GM23338 (cell line): Measurements from ENCODE around the gene GJB5. TPM values are rescaled to one million over a fixed set of nuclear protein-coding genes. Genes with fewer than 3 reads are reported as not detected.

Source experiments
- ATAC-seq: fragments of 200-7000 bp; cut with Tn5 transposase; 3 replicates; pipeline ENCODE4 v1.9.1; 2020
- DNase-seq: peaks from one replicate; pipeline ENCODE4 v3.0.0-alpha.2; 2015; ENCODE audit warnings: low spot score
- H2AFZ ChIP-seq: fragments of 200-600 bp; sonication (generic); 2 replicates; pipeline ENCODE4 v1.8.0; 2016; ENCODE audit warnings: antibody characterized with exemption, mild to moderate bottlenecking, moderate library complexity
- H3F3A ChIP-seq: fragments of 200-600 bp; sonication (generic); replicated peaks from 2 replicates; pipeline ENCODE4 v1.8.0; 2017; ENCODE audit warnings: antibody characterized with exemption, mixed run types, low read depth
- H3K27ac ChIP-seq: fragments of 200-600 bp; sonication (generic); 2 replicates; pipeline ENCODE4 v1.6.1; 2016; ENCODE audit warnings: low read depth
- H3K27me3 ChIP-seq: fragments of 200-600 bp; sonication (generic); 2 replicates; pipeline ENCODE4 v1.8.0; 2016; ENCODE audit warnings: mild to moderate bottlenecking, mixed run types, moderate library complexity; ENCODE audit not compliant: insufficient read depth
- H3K36me3 ChIP-seq: fragments of 200-600 bp; sonication (generic); 2 replicates; pipeline ENCODE4 v1.8.0; 2016; ENCODE audit warnings: mild to moderate bottlenecking; ENCODE audit not compliant: insufficient read depth
- H3K4me1 ChIP-seq: fragments of 200-600 bp; sonication (generic); 2 replicates; pipeline ENCODE4 v1.8.0; 2016; ENCODE audit warnings: mild to moderate bottlenecking, moderate library complexity; ENCODE audit not compliant: insufficient read depth
- H3K4me2 ChIP-seq: fragments of 200-600 bp; sonication (generic); 2 replicates; pipeline ENCODE4 v1.7.1; 2017; ENCODE audit warnings: mixed run types
- H3K4me3 ChIP-seq: fragments of 200-600 bp; sonication (generic); 2 replicates; pipeline ENCODE4 v1.6.1; 2016; ENCODE audit warnings: mixed run types
- H3K79me2 ChIP-seq: fragments of 200-600 bp; sonication (generic); replicated peaks from 2 replicates; pipeline ENCODE4 v1.8.0; 2017; ENCODE audit warnings: mild to moderate bottlenecking; ENCODE audit not compliant: insufficient read depth
- H3K9me2 ChIP-seq: fragments of 200-600 bp; sonication (generic); 2 replicates; pipeline ENCODE4 v1.8.0; 2017; ENCODE audit not compliant: insufficient read depth
- H4K20me1 ChIP-seq: fragments of 200-600 bp; sonication (generic); replicated peaks from 2 replicates; pipeline ENCODE4 v1.8.0; 2017; ENCODE audit warnings: mild to moderate bottlenecking; ENCODE audit not compliant: insufficient read depth
- H3K27ac Mint-ChIP-seq: 2 replicates; pipeline ENCODE4 v1.8.0; 2020; ENCODE audit warnings: inconsistent platforms, mild to moderate bottlenecking, moderate library complexity, mixed read lengths
- H3K27me3 Mint-ChIP-seq: 3 replicates; pipeline ENCODE4 v1.8.0; 2022; ENCODE audit warnings: low read depth, mild to moderate bottlenecking, moderate library complexity, mixed read lengths, inconsistent platforms; ENCODE audit not compliant: insufficient read depth, poor library complexity
- H3K36me3 Mint-ChIP-seq: 3 replicates; pipeline ENCODE4 v1.8.0; 2021; ENCODE audit warnings: low read depth, mild to moderate bottlenecking, inconsistent platforms, moderate library complexity, mixed read lengths
- H3K4me1 Mint-ChIP-seq: 3 replicates; pipeline ENCODE4 v1.8.0; 2020; ENCODE audit warnings: mild to moderate bottlenecking, inconsistent platforms, mixed read lengths
- H3K4me3 Mint-ChIP-seq: 3 replicates; pipeline ENCODE4 v1.8.0; 2021; ENCODE audit warnings: moderate library complexity, mild to moderate bottlenecking, inconsistent platforms, mixed read lengths
- H3K9me3 Mint-ChIP-seq: 3 replicates; pipeline ENCODE4 v1.8.0; 2020; ENCODE audit warnings: moderate library complexity, mild to moderate bottlenecking, inconsistent platforms, mixed read lengths
- CREB1 ChIP-seq: fragments of 250-450 bp; sonication (Bioruptor Pico); IDR thresholded peaks from 2 replicates; pipeline ENCODE4 v1.5.0; 2020; ENCODE audit warnings: low read depth, mild to moderate bottlenecking, moderate library complexity
- CTCF ChIP-seq, 2 experiments: fragments of 200-600 bp in 1 of 2; sonication (generic) in 1 of 2; conservative IDR thresholded peaks; 2 replicates each; pipeline versions ENCODE4 v1.5.1 to v1.6.1; 2016 to 2017; ENCODE audit warnings: antibody characterized with exemption in 2 of 2, low read depth in 2 of 2, mild to moderate bottlenecking in 2 of 2, moderate library complexity in 1 of 2
- EZH2 ChIP-seq: fragments of 200-600 bp; sonication (generic); IDR thresholded peaks from one replicate; pipeline ENCODE4 v1.8.0; 2017; ENCODE audit warnings: antibody characterized with exemption, mild to moderate bottlenecking, low read depth; ENCODE audit not compliant: unreplicated experiment
- EZH2phosphoT487 ChIP-seq: fragments of 200-600 bp; sonication (generic); IDR thresholded peaks from one replicate; pipeline ENCODE4 v1.8.1; 2018; ENCODE audit warnings: antibody characterized with exemption; ENCODE audit not compliant: unreplicated experiment
- JUNB ChIP-seq: IDR thresholded peaks from one replicate; pipeline ENCODE4 v1.6.1; 2016; ENCODE audit warnings: antibody characterized with exemption; ENCODE audit not compliant: unreplicated experiment
- STAT1 ChIP-seq: IDR thresholded peaks from one replicate; pipeline ENCODE4 v1.6.1; 2016; ENCODE audit warnings: antibody characterized with exemption; ENCODE audit not compliant: unreplicated experiment
- ZNF114 ChIP-seq: fragments of 250-450 bp; sonication (Bioruptor Pico); IDR thresholded peaks from 2 replicates; pipeline ENCODE4 v1.5.0; 2020; ENCODE audit warnings: mild to moderate bottlenecking, moderate library complexity
- ZNF331 ChIP-seq: fragments of 250-450 bp; sonication (Bioruptor Pico); IDR thresholded peaks from 2 replicates; pipeline ENCODE4 v1.5.0; 2020; ENCODE audit warnings: low read depth, mild to moderate bottlenecking, moderate library complexity
- ZNF462 ChIP-seq: fragments of 250-450 bp; sonication (Bioruptor Pico); IDR thresholded peaks from 2 replicates; pipeline ENCODE4 v1.5.0; 2020; ENCODE audit warnings: mild to moderate bottlenecking, moderate library complexity
- polyA plus RNA-seq: library from polyadenylated mRNA; unstranded; fragments of >200 nt; fragmentation: Nextera tagmentation; extraction: Ambion mirVana; gene quantifications from 2 replicates; pipeline ENCODE4 v1.2.1, GENCODE V29; 2016
- total RNA-seq: library from RNA; depleted of rRNA; stranded (reverse); fragments of >200 nt; shearing (Covaris generic); gene quantifications from 2 replicates; pipeline ENCODE4 v1.2.3, GENCODE V29; 2014
- TF ChIP-seq, protein P1 (sequence below): IDR thresholded peaks from one replicate; pipeline ENCODE4 v1.6.1; 2018; ENCODE audit warnings: antibody characterized with exemption; ENCODE audit not compliant: unreplicated experiment
- TF ChIP-seq, protein P2 (sequence below): IDR thresholded peaks from 2 replicates; pipeline ENCODE4 v1.6.1; 2016; ENCODE audit warnings: antibody characterized with exemption

GJB5 gene
- total and polyA plus RNA-seq, 2 experiments from 2014 or later = 1.4 TPM; not detected in 1

- TF ChIP-seq CTCF (conservative IDR thresholded peaks at IDR 0.05; ENCODE audit: low read depth in 2 of 2) = no peak
- TF ChIP-seq JUNB = no peak
- TF ChIP-seq ZNF331 = no peak
- no peak for TF ChIP-seq EZH2phosphoT487
- TF ChIP-seq CREB1 (CRISPR knock-in tag) = no peak
- TF ChIP-seq, protein P1, sequence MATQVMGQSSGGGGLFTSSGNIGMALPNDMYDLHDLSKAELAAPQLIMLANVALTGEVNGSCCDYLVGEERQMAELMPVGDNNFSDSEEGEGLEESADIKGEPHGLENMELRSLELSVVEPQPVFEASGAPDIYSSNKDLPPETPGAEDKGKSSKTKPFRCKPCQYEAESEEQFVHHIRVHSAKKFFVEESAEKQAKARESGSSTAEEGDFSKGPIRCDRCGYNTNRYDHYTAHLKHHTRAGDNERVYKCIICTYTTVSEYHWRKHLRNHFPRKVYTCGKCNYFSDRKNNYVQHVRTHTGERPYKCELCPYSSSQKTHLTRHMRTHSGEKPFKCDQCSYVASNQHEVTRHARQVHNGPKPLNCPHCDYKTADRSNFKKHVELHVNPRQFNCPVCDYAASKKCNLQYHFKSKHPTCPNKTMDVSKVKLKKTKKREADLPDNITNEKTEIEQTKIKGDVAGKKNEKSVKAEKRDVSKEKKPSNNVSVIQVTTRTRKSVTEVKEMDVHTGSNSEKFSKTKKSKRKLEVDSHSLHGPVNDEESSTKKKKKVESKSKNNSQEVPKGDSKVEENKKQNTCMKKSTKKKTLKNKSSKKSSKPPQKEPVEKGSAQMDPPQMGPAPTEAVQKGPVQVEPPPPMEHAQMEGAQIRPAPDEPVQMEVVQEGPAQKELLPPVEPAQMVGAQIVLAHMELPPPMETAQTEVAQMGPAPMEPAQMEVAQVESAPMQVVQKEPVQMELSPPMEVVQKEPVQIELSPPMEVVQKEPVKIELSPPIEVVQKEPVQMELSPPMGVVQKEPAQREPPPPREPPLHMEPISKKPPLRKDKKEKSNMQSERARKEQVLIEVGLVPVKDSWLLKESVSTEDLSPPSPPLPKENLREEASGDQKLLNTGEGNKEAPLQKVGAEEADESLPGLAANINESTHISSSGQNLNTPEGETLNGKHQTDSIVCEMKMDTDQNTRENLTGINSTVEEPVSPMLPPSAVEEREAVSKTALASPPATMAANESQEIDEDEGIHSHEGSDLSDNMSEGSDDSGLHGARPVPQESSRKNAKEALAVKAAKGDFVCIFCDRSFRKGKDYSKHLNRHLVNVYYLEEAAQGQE = no peak
Observed at GRCh38 chr1:34774957-34775356, 20.1 kb downstream of the GJB5 start (continued).

- H3K9me2 ChIP-seq = no peaks in the 10 kb centered on the region
- H3K36me3 Mint-ChIP-seq = no peaks in the 10 kb centered on the region
Observed at GRCh38 chr1:34776911-34777310, 22.1 kb downstream of the GJB5 start.

More at GRCh38 chr1:34776911-34777310, 22.1 kb downstream of the GJB5 start:
- Histone ChIP-seq H3K4me2 (no peak overlapping the region), H4K20me1 (no peaks in the 10 kb centered on the region), H3K4me1 (peaks cover 4% of the 10 kb centered on the region), H3K27me3 (peaks cover 27% of the 10 kb centered on the region), H3K79me2 (no peaks in the 10 kb centered on the region), H3K27ac (no peak overlapping the region), H3F3A (no peaks in the 10 kb centered on the region), H3K4me3 (no peak overlapping the region), H2AFZ (no peak overlapping the region), H3K36me3 (no peaks in the 10 kb centered on the region)
- no peak for ATAC-seq
- Mint-ChIP-seq H3K9me3 (no peaks in the 10 kb centered on the region), H3K27me3 (peaks cover 13% of the 10 kb centered on the region), H3K27ac (no peak overlapping the region), H3K4me1 (peaks cover 3% of the 10 kb centered on the region), H3K4me3 (no peak overlapping the region)
- DNase-seq = no peak
- TF ChIP-seq ZNF331 (no peak), JUNB (no peak), EZH2 (no peak), ZNF114 (CRISPR knock-in tag) (no peak), CREB1 (CRISPR knock-in tag) (no peak), ZNF462 (no peak), STAT1 (no peak)
- TF ChIP-seq, protein P2, sequence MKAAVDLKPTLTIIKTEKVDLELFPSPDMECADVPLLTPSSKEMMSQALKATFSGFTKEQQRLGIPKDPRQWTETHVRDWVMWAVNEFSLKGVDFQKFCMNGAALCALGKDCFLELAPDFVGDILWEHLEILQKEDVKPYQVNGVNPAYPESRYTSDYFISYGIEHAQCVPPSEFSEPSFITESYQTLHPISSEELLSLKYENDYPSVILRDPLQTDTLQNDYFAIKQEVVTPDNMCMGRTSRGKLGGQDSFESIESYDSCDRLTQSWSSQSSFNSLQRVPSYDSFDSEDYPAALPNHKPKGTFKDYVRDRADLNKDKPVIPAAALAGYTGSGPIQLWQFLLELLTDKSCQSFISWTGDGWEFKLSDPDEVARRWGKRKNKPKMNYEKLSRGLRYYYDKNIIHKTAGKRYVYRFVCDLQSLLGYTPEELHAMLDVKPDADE = no peak
